Testis (tissue), 3 donors: ENCODE measurements around the gene RAB7A. TPM values are rescaled to one million over a fixed set of nuclear protein-coding genes. Genes with fewer than 3 reads are reported as not detected.

Experiments used
- DNase-seq: peaks from one replicate; pipeline ENCODE4 v3.0.0-alpha.2; 2019
- H3K27ac ChIP-seq, 2 donors: fragments of 200-600 bp; sonication (generic); one replicate each; pipeline ENCODE4 v1.5.1; 2019
- H3K27me3 ChIP-seq: fragments of 200-600 bp; sonication (generic); one replicate; pipeline ENCODE4 v1.5.1; 2019
- H3K36me3 ChIP-seq: fragments of 200-600 bp; sonication (generic); one replicate; pipeline ENCODE4 v1.5.1; 2017; ENCODE audit warnings: low read depth; ENCODE audit errors: missing control alignments
- H3K4me1 ChIP-seq: fragments of 200-600 bp; sonication (generic); one replicate; pipeline ENCODE4 v1.5.1; 2019
- H3K4me3 ChIP-seq, 2 donors: fragments of 200-600 bp; sonication (generic); one replicate each; pipeline ENCODE4 v1.5.1; 2017 to 2019
- H3K9me3 ChIP-seq: fragments of 200-600 bp; sonication (generic); one replicate; pipeline ENCODE4 v1.5.1; 2017
- CTCF ChIP-seq, 3 experiments: fragments of 450-650 bp in 2 of 3; fragments of 200-600 bp in 1 of 3; sonication (generic) in 1 of 3; IDR thresholded peaks; one replicate each; pipeline ENCODE4 v1.5.1; 2016 to 2019; ENCODE audit warnings: antibody characterized with exemption in 3 of 3, mild to moderate bottlenecking in 2 of 3, moderate library complexity in 1 of 3
- POLR2A ChIP-seq: fragments of 450-650 bp; IDR thresholded peaks from one replicate; pipeline ENCODE4 v1.6.1; 2017; ENCODE audit warnings: antibody characterized with exemption, mild to moderate bottlenecking, moderate library complexity
- WGBS, 2 donors: methylation state at CpG; one replicate each; pipeline ENCODE4 v1.1.5; 2018; 5-methylcytosine and 5-hydroxymethylcytosine counted together
- intact Hi-C: fragments of 100-400 bp; cut with DNase I; formaldehyde crosslinking; loops from one replicate; pipeline ENCODE4 v1.15.1; 2023; ENCODE audit warnings: low total_unique reads
- polyA plus RNA-seq: library from polyadenylated mRNA; stranded (reverse); fragments of 350-450 nt; fragmentation: Illumina TruSeq; extraction: RNeasy Lipid Tissue Mini Kit (QIAGEN cat#74804); gene quantifications from one replicate; pipeline ENCODE4 v1.2.3, GENCODE V29; 2014; ENCODE audit warnings: low read depth, low replicate concordance; ENCODE audit not compliant: insufficient read depth
- total RNA-seq, 2 donors: library from RNA; depleted of rRNA; stranded (reverse); fragments of >200 nt; gene quantifications; one replicate each; pipeline ENCODE4 v1.2.3, GENCODE V29; 2016

Gene RAB7A
- total and polyA plus RNA-seq, 3 donors from 2014 or later = 148 to 152 (median 150) TPM

DNA sequence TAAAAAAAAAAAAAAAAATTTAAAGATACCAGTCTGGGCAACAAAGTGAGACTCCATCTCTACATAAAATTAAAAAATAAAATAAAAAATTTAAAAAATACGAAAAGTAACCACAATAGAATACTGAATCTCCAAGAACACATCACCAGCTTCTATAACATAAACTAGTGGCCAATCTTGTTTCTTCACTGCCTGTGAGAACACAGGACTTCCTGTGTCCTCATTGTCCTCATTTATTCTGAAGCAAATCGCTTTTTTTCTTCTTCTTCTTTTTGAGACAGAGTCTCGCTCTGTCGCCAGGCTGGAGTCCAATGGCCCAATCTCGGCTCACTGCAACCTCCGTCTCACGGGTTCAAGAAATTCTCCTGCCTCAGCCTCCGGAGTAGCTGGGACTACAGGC is 28.6 kb upstream of the RAB7A start:
- 70 to 76% methylated on average over 8 of the region's 8 CpGs for WGBS, 2 donors
- Histone ChIP-seq H3K36me3 (no peaks in the 10 kb centered on the region), H3K27me3 (no peaks in the 10 kb centered on the region), H3K4me1 (no peaks in the 10 kb centered on the region), H3K4me3 (no peak overlapping the region), H3K27ac (no peak overlapping the region), H3K9me3 (no peaks in the 10 kb centered on the region)
- DNase-seq = no peak
- intact Hi-C loops = no loop called here
- TF ChIP-seq CTCF (IDR thresholded peaks at IDR 0.05) (no peak), POLR2A (no peak)

DNA sequence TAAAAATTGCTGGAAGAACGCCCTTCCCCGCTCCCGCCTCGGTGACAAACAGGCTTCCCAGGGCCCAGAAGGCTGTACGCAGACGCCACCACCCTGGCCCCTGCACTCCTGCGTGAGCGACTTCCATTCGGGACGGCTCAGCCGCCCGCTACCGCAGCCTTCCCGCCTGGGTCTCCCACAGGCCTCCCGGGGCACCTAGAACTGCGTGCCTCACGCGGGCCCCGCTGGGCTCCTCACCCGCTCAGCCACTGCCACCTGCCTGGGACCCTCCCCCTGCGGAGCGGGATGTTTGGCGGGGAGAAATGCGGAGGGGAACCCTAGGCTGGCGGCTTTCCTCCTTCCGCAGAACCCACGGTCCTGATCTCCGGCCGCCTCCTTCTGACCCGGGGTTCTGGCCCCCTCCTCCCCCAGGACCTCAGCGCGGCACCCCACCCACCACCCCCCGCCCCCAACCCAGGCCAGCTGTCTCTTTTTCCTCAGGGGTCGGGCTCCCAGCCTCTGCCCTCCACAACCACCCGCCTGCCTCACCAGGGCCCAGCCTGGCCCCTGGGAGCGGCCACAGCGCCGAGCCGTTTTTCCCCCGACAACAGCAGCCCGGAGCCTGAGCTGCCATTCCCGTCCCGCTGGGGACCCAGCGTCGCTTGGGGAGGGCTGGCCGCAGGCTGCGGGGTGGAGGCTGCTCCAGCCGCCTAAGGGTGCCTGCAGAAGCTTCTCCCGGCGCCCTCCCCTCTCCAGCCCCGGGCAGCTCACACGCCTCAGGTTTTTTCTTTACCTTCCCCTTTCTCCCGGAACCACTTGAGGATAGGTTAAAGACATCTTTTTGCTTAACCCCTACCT is 27.6 kb upstream of the RAB7A start:
- no peaks in the 10 kb centered on the region for H3K36me3 ChIP-seq
- H3K4me3 ChIP-seq = peak overlapping the region; percentile 67 to 75
- peak; percentile 58 for DNase-seq
- peak overlapping the region; percentile 76 to 77 for H3K27ac ChIP-seq
- no peak for TF ChIP-seq POLR2A
- no peak for TF ChIP-seq CTCF (IDR thresholded peaks at IDR 0.05)
- intact Hi-C loops = no loop called here
- no peaks in the 10 kb centered on the region for H3K27me3 ChIP-seq
- 0 to 1% methylated on average over 26 to 48 of the region's 53 CpGs for WGBS, 2 donors
- H3K9me3 ChIP-seq = no peaks in the 10 kb centered on the region
- H3K4me1 ChIP-seq = no peaks in the 10 kb centered on the region

GRCh38 chr3:128701342-128702212 is 24.4 kb upstream of the RAB7A start:
- intact Hi-C loops = no loop called here
- Histone ChIP-seq H3K4me3 (no peak overlapping the region), H3K4me1 (no peaks in the 10 kb centered on the region), H3K27me3 (no peaks in the 10 kb centered on the region), H3K36me3 (no peaks in the 10 kb centered on the region), H3K9me3 (no peaks in the 10 kb centered on the region), H3K27ac (no peak overlapping the region)
- no peak for DNase-seq
- TF ChIP-seq CTCF (IDR thresholded peaks at IDR 0.05) (no peak), POLR2A (no peak)
- 75 to 85% methylated on average over 11 of the region's 11 CpGs for WGBS, 2 donors

- H3K36me3 ChIP-seq = no peaks in the 10 kb centered on the region
- no peaks in the 10 kb centered on the region for H3K27me3 ChIP-seq
- TF ChIP-seq CTCF (IDR thresholded peaks at IDR 0.05) (no peak), POLR2A (no peak)
- H3K4me3 ChIP-seq = no peak overlapping the region
- intact Hi-C loops = no loop called here
- no peaks in the 10 kb centered on the region for H3K4me1 ChIP-seq
- H3K9me3 ChIP-seq = no peaks in the 10 kb centered on the region
- H3K27ac ChIP-seq = no peak overlapping the region
- WGBS, 2 donors = 89 to 92% methylated on average over 3 of the region's 3 CpGs
- DNase-seq = no peak
These were observed 23.6 kb upstream of the RAB7A start for GRCh38 chr3:128702391-128702790.
